Upper lobe of left lung (tissue), 4 donors: ENCODE data around the gene AP3S2.

Source experiments
- CTCF ChIP-seq, 6 experiments: fragments of 450-650 bp in 4 of 6; fragments of 200-600 bp in 2 of 6; sonication (generic) in 2 of 6; IDR thresholded peaks; one replicate each; pipeline ENCODE4 v1.5.1; 2016 to 2019; ENCODE audit warnings: antibody characterized with exemption in 6 of 6
- EP300 ChIP-seq, 4 donors: sonication (generic); formaldehyde crosslinking; IDR thresholded peaks; one replicate each; pipeline ENCODE4 v1.5.1; 2017; ENCODE audit warnings: antibody characterized with exemption in 4 of 4, control low read depth in 2 of 4
- POLR2A ChIP-seq, 4 donors: fragments of 450-650 bp; IDR thresholded peaks; one replicate each; pipeline ENCODE4 v1.5.1; 2016 to 2017; ENCODE audit warnings: antibody characterized with exemption in 4 of 4, mild to moderate bottlenecking in 2 of 4

GRCh38 chr15:89932880-89933279, 39.1 kb upstream of the AP3S2 start:
- no peak for TF ChIP-seq POLR2A (IDR thresholded peaks at IDR 0.05)
- TF ChIP-seq EP300 (IDR thresholded peaks at IDR 0.05), result no peak
- no peak for TF ChIP-seq CTCF (IDR thresholded peaks at IDR 0.05)
